Esophagus mucosa (tissue), 1 donor: ENCODE results near the gene EVI2B. TPM values are rescaled to one million over a fixed set of nuclear protein-coding genes. Genes with fewer than 3 reads are reported as not detected.
"Not testable (repeated sequence)": the region's sequence is repeated elsewhere in the genome, so short reads cannot be mapped to it uniquely, and the experiment has no call there.

Experiments used
- ATAC-seq: fragments of 200-7000 bp; cut with Tn5 transposase; one replicate; pipeline ENCODE4 v1.9.1; 2020
- total RNA-seq: library from RNA; stranded (reverse); gene quantifications from one replicate; pipeline ENCODE4 v1.2.4, GENCODE V29; 2023
- donor health status: DM: yes; HTN: yes; CAD: no.

The EVI2B gene
- total RNA-seq, 1 donor from 2014 or later, result 1.3 TPM

GRCh38 chr17:31269036-31269577, 44.7 kb downstream of the EVI2B start:
- no peak for ATAC-seq

- no peak for ATAC-seq
Observed at GRCh38 chr17:31266042-31266441, 47.8 kb downstream of the EVI2B start.

- ATAC-seq, result not testable (repeated sequence)
Observed at GRCh38 chr17:31262923-31263322, 50.9 kb downstream of the EVI2B start.

- no peak for ATAC-seq
Observed at GRCh38 chr17:31261601-31262000, 52.3 kb downstream of the EVI2B start.

GRCh38 chr17:31260151-31260550, 53.7 kb downstream of the EVI2B start:
- no peak for ATAC-seq

- ATAC-seq, result no peak
Observed at GRCh38 chr17:31256936-31257335, 56.9 kb downstream of the EVI2B start.

GRCh38 chr17:31254654-31255053, 59.2 kb downstream of the EVI2B start:
- no peak for ATAC-seq

Other genes with a start within 250 kb of the EVI2B start
- gene NF1, start 219.1 kb downstream of the EVI2B start, total RNA-seq, result 21.6 TPM
- not detected for gene OMG, start 16.8 kb downstream of the EVI2B start, total RNA-seq
- gene EVI2A, start 7.6 kb upstream of the EVI2B start, total RNA-seq, result 0.52 TPM
- 10.3 TPM for gene RAB11FIP4, start 77.6 kb upstream of the EVI2B start, total RNA-seq